Activated CD8-positive, alpha-beta T cell treated with anti-CD3 and anti-CD28 coated beads for 36 hours (primary cell): ENCODE results near the gene CXCL1. TPM values are rescaled to one million over a fixed set of nuclear protein-coding genes. Genes with fewer than 3 reads are reported as not detected.

Source experiments
- ATAC-seq: fragments of 200-7000 bp; cut with Tn5 transposase; one replicate; pipeline ENCODE4 v1.10.0; 2021; ENCODE audit warnings: mild to moderate bottlenecking, moderate library complexity
- CTCF ChIA-PET: fragments of 350-600 bp; sonication (Branson Sonifier 250); formaldehyde crosslinking; loops from one replicate; lab custom pipeline; 2021; ENCODE audit warnings: antibody characterized with exemption; lab: Charles Lee
- POLR2A ChIA-PET: fragments of 350-600 bp; sonication (Branson Sonifier 250); formaldehyde crosslinking; loops from one replicate; lab custom pipeline; 2021; ENCODE audit warnings: antibody characterized with exemption; lab: Charles Lee
- DNase-seq: peaks from one replicate; pipeline ENCODE4 v3.0.0-alpha.2; 2020
- H3K27ac Mint-ChIP-seq: one replicate; pipeline ENCODE4 v1.8.0; 2021; ENCODE audit warnings: mild to moderate bottlenecking, mixed read lengths
- H3K27me3 Mint-ChIP-seq: one replicate; pipeline ENCODE4 v1.8.0; 2021; ENCODE audit warnings: mixed read lengths
- H3K36me3 Mint-ChIP-seq: one replicate; pipeline ENCODE4 v1.8.0; 2021; ENCODE audit warnings: low read depth, mixed read lengths
- H3K4me1 Mint-ChIP-seq: one replicate; pipeline ENCODE4 v1.8.0; 2021; ENCODE audit warnings: low read depth, mixed read lengths
- H3K4me3 Mint-ChIP-seq: one replicate; pipeline ENCODE4 v1.8.0; 2021; ENCODE audit warnings: mild to moderate bottlenecking, moderate library complexity, mixed read lengths
- H3K9me3 Mint-ChIP-seq: one replicate; pipeline ENCODE4 v1.8.0; 2021; ENCODE audit warnings: mixed read lengths
- intact Hi-C: fragments of 100-400 bp; cut with micrococcal nuclease; formaldehyde crosslinking; loops from one replicate; pipeline ENCODE4 v1.10.0; 2022
- total RNA-seq, 2 experiments: library from RNA; stranded (reverse); gene quantifications; one replicate each; pipeline ENCODE4 v1.2.3, GENCODE V29; 2021
- TF ChIP-seq, protein P1 (sequence below): fragments of 200-600 bp; IDR thresholded peaks from one replicate; pipeline ENCODE4 v1.8.0; 2022; ENCODE audit warnings: antibody characterized with exemption, mild to moderate bottlenecking

The CXCL1 gene
- total RNA-seq: not detected

- ChIA-PET CTCF (no interaction called here), POLR2A (no interaction called here)
- DNase-seq (no peak), ATAC-seq (no peak)
- H3K36me3 Mint-ChIP-seq: no peaks in the 10 kb centered on the region
- H3K27me3 Mint-ChIP-seq: peaks cover 27% of the 10 kb centered on the region
- no peak within 1 kb of the TSS for H3K27ac Mint-ChIP-seq
- H3K4me1 Mint-ChIP-seq: peaks cover 4% of the 10 kb centered on the region
- intact Hi-C loops: no loop called here
- no peaks in the 10 kb centered on the region for H3K9me3 Mint-ChIP-seq
- no peak within 1 kb of the TSS for H3K4me3 Mint-ChIP-seq
- TF ChIP-seq, protein P1, sequence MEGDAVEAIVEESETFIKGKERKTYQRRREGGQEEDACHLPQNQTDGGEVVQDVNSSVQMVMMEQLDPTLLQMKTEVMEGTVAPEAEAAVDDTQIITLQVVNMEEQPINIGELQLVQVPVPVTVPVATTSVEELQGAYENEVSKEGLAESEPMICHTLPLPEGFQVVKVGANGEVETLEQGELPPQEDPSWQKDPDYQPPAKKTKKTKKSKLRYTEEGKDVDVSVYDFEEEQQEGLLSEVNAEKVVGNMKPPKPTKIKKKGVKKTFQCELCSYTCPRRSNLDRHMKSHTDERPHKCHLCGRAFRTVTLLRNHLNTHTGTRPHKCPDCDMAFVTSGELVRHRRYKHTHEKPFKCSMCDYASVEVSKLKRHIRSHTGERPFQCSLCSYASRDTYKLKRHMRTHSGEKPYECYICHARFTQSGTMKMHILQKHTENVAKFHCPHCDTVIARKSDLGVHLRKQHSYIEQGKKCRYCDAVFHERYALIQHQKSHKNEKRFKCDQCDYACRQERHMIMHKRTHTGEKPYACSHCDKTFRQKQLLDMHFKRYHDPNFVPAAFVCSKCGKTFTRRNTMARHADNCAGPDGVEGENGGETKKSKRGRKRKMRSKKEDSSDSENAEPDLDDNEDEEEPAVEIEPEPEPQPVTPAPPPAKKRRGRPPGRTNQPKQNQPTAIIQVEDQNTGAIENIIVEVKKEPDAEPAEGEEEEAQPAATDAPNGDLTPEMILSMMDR: no peak
Observed at GRCh38 chr4:73869130-73870055, at the start of gene CXCL1. Gene CXCL1 (plus strand): TSS chr4:73869393. CDS start chr4:73869471, 78 bp downstream.

- no peaks in the 10 kb centered on the region for H3K27me3 Mint-ChIP-seq
- no peak overlapping the region for H3K4me3 Mint-ChIP-seq
Observed at GRCh38 chr4:73821325-73821724, 47.9 kb upstream of the CXCL1 start.

GRCh38 chr4:73822389-73822788 lies 46.8 kb upstream of the CXCL1 start:
- no peak for DNase-seq
- Mint-ChIP-seq H3K4me1 (no peaks in the 10 kb centered on the region), H3K36me3 (no peaks in the 10 kb centered on the region), H3K27ac (no peak overlapping the region), H3K4me3 (no peak overlapping the region), H3K27me3 (no peaks in the 10 kb centered on the region), H3K9me3 (no peaks in the 10 kb centered on the region)
- intact Hi-C loops: no loop called here
- CTCF ChIA-PET: no interaction called here
- TF ChIP-seq, protein P1: no peak
- ATAC-seq: no peak
- POLR2A ChIA-PET: no interaction called here

More at GRCh38 chr4:73821325-73821724, 47.9 kb upstream of the CXCL1 start:
- TF ChIP-seq, protein P1: no peak
- Mint-ChIP-seq H3K27ac (no peak overlapping the region), H3K4me1 (no peaks in the 10 kb centered on the region), H3K36me3 (no peaks in the 10 kb centered on the region), H3K9me3 (no peaks in the 10 kb centered on the region)
- no peak for ATAC-seq
- no peak for DNase-seq
- POLR2A ChIA-PET: no interaction called here
- CTCF ChIA-PET: no interaction called here
- intact Hi-C loops: no loop called here

GRCh38 chr4:73822812-73823504 lies 46.2 kb upstream of the CXCL1 start:
- H3K27me3 Mint-ChIP-seq: no peaks in the 10 kb centered on the region
- H3K27ac Mint-ChIP-seq: no peak overlapping the region
- H3K4me1 Mint-ChIP-seq: no peaks in the 10 kb centered on the region
- TF ChIP-seq, protein P1: no peak
- no peaks in the 10 kb centered on the region for H3K9me3 Mint-ChIP-seq
- ATAC-seq: no peak
- CTCF ChIA-PET: no interaction called here
- H3K4me3 Mint-ChIP-seq: no peak overlapping the region
- no peak for DNase-seq
- intact Hi-C loops: no loop called here
- H3K36me3 Mint-ChIP-seq: no peaks in the 10 kb centered on the region
- POLR2A ChIA-PET: no interaction called here

- Mint-ChIP-seq H3K27me3 (no peaks in the 10 kb centered on the region), H3K4me3 (no peak overlapping the region), H3K27ac (no peak overlapping the region), H3K9me3 (no peaks in the 10 kb centered on the region), H3K4me1 (no peaks in the 10 kb centered on the region), H3K36me3 (no peaks in the 10 kb centered on the region)
- TF ChIP-seq, protein P1: no peak
- intact Hi-C loops: no loop called here
- POLR2A ChIA-PET: no interaction called here
- ATAC-seq (no peak), DNase-seq (no peak)
- CTCF ChIA-PET: no interaction called here
Observed at GRCh38 chr4:73823760-73824159, 45.4 kb upstream of the CXCL1 start.
